ENCODE results near the gene USHBP1. TPM values are rescaled to one million over a fixed set of nuclear protein-coding genes. Genes with fewer than 3 reads are reported as not detected.

Gene USHBP1
- total and polyA plus RNA-seq, 2 of the 13 experiments (the other 11 are each of a cell fraction or from before 2014, with no cell fraction given), result 0.15 to 1.5 TPM

- TF ChIP-seq ELK4 (CRISPR knock-in tag; IDR thresholded peaks at IDR 0.05; ENCODE audit: borderline replicate concordance), result no peak
- peak; percentile 45 for TF ChIP-seq JARID2 (CRISPR knock-in tag; IDR thresholded peaks at IDR 0.05; ENCODE audit: insufficient replicate concordance)
- TF ChIP-seq HDAC1 (CRISPR knock-in tag; IDR thresholded peaks at IDR 0.05), result peak; percentile 78
- TF ChIP-seq, protein P1, sequence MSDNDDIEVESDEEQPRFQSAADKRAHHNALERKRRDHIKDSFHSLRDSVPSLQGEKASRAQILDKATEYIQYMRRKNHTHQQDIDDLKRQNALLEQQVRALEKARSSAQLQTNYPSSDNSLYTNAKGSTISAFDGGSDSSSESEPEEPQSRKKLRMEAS (IDR thresholded peaks at IDR 0.05), result peak; percentile 93
- TF ChIP-seq ZNF44 (CRISPR knock-in tag; IDR thresholded peaks at IDR 0.05), result peak; percentile 25; the same call in 1 of the 2 replicates
- TF ChIP-seq MYNN (CRISPR knock-in tag; IDR thresholded peaks at IDR 0.05; ENCODE audit: low read depth), result 0 out of 2 replicates have a peak, but pooled peaks have one; percentile 15
- 0 out of 2 replicates have a peak, but pooled peaks have one; percentile 75 for TF ChIP-seq ZIK1 (CRISPR knock-in tag; IDR thresholded peaks at IDR 0.05; ENCODE audit: borderline replicate concordance, low read depth)
- TF ChIP-seq ZNF883 (CRISPR knock-in tag; IDR thresholded peaks at IDR 0.05; ENCODE audit: not compliant biosample characterization), result peak; percentile 50
- TF ChIP-seq ZNF891 (CRISPR knock-in tag; IDR thresholded peaks at IDR 0.05), result 0 out of 2 replicates have a peak, but pooled peaks have one; percentile 28
- no peak for TF ChIP-seq ZFP82 (CRISPR knock-in tag; IDR thresholded peaks at IDR 0.05; ENCODE audit: borderline replicate concordance)
- no peak for TF ChIP-seq CHD4 (IDR thresholded peaks at IDR 0.05; ENCODE audit: borderline replicate concordance, low read length)
- TF ChIP-seq RBFOX2 (IDR thresholded peaks at IDR 0.05; ENCODE audit: low read depth, low read length), result peak; percentile 93
- peak; percentile 23; the same call in 1 of the 2 replicates for TF ChIP-seq MED13 (CRISPR knock-in tag; IDR thresholded peaks at IDR 0.05)
- TF ChIP-seq NCOA5 (CRISPR knock-in tag; IDR thresholded peaks at IDR 0.05), result no peak
- no peak for TF ChIP-seq CEBPZ (IDR thresholded peaks at IDR 0.05; ENCODE audit: low read length)
- no peak for TF ChIP-seq TBX3 (IDR thresholded peaks at IDR 0.05; ENCODE audit: borderline replicate concordance)
- TF ChIP-seq MYC (CRISPR knock-in tag; IDR thresholded peaks at IDR 0.05; ENCODE audit: borderline replicate concordance), result peak; percentile 82; the same call in 1 of the 2 replicates
- TF ChIP-seq U2AF2 (IDR thresholded peaks at IDR 0.05; ENCODE audit: low read depth, low read length), result no peak
- TF ChIP-seq ASH2L (IDR thresholded peaks at IDR 0.05; ENCODE audit: insufficient read length, low read depth, low read length), result peak; percentile 77
- TF ChIP-seq POLR2AphosphoS5 (IDR thresholded peaks at IDR 0.05; ENCODE audit: low read depth, low read length), result peak; percentile 86
- TF ChIP-seq DBP (CRISPR knock-in tag; IDR thresholded peaks at IDR 0.05; ENCODE audit: not compliant biosample characterization), result peak; percentile 66
- TF ChIP-seq, protein P2, sequence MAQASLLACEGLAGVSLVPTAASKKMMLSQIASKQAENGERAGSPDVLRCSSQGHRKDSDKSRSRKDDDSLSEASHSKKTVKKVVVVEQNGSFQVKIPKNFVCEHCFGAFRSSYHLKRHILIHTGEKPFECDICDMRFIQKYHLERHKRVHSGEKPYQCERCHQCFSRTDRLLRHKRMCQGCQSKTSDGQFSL (CRISPR knock-in tag; IDR thresholded peaks at IDR 0.05), result no peak
- TF ChIP-seq ZNF703 (CRISPR knock-in tag; IDR thresholded peaks at IDR 0.05; ENCODE audit: borderline replicate concordance), result 0 out of 2 replicates have a peak, but pooled peaks have one; percentile 61
Observed at GRCh38 chr19:17226002-17226933, 38.3 kb downstream of the USHBP1 start, which contains the start of gene OCEL1 (continued).

Data from HepG2 (cell line).